Neural progenitor cell (in vitro differentiated cells): Measurements from ENCODE around the gene COG3. TPM values are rescaled to one million over a fixed set of nuclear protein-coding genes. Genes with fewer than 3 reads are reported as not detected.
"Not testable (repeated sequence)": the region's sequence is repeated elsewhere in the genome, so short reads cannot be mapped to it uniquely, and the experiment has no call there.

ENCODE experiments used
- DNase-seq: peaks from one replicate; pipeline ENCODE4 v3.0.0-alpha.2; 2016; ENCODE audit warnings: low spot score
- H2AFZ ChIP-seq: fragments of 200-600 bp; sonication (generic); replicated peaks from 2 replicates; pipeline ENCODE4 v1.6.1; 2016; ENCODE audit warnings: antibody characterized with exemption
- H3F3A ChIP-seq: fragments of 200-600 bp; sonication (generic); 2 replicates; pipeline ENCODE4 v1.6.1; 2016; ENCODE audit warnings: antibody characterized with exemption, low read depth
- H3K27ac ChIP-seq: fragments of 200-600 bp; sonication (generic); 2 replicates; pipeline ENCODE4 v1.5.1; 2016; ENCODE audit warnings: mild to moderate bottlenecking
- H3K27me3 ChIP-seq: fragments of 200-600 bp; sonication (generic); 2 replicates; pipeline ENCODE4 v1.6.1; 2016; ENCODE audit warnings: mild to moderate bottlenecking, moderate library complexity
- H3K36me3 ChIP-seq: fragments of 200-600 bp; sonication (generic); 2 replicates; pipeline ENCODE4 v1.5.1; 2016
- H3K4me1 ChIP-seq: fragments of 200-600 bp; sonication (generic); 2 replicates; pipeline ENCODE4 v1.6.1; 2016; ENCODE audit warnings: mixed run types
- H3K4me2 ChIP-seq: fragments of 200-600 bp; sonication (generic); 2 replicates; pipeline ENCODE4 v1.6.1; 2016
- H3K4me3 ChIP-seq: fragments of 200-600 bp; sonication (generic); 2 replicates; pipeline ENCODE4 v1.5.1; 2016
- H3K79me2 ChIP-seq: fragments of 200-600 bp; sonication (generic); 2 replicates; pipeline ENCODE4 v1.6.1; 2016; ENCODE audit warnings: low read depth
- H3K9ac ChIP-seq: fragments of 200-600 bp; sonication (generic); 2 replicates; pipeline ENCODE4 v1.6.1; 2016
- H3K9me3 ChIP-seq: fragments of 200-600 bp; sonication (generic); 2 replicates; pipeline ENCODE4 v1.5.1; 2016; ENCODE audit warnings: low read depth
- H4K20me1 ChIP-seq: fragments of 200-600 bp; sonication (generic); 2 replicates; pipeline ENCODE4 v1.6.1; 2016; ENCODE audit warnings: low read depth
- H3K27ac Mint-ChIP-seq: 3 replicates; pipeline ENCODE4 v1.8.0; 2021; ENCODE audit warnings: mixed read lengths
- H3K27me3 Mint-ChIP-seq: 2 replicates; pipeline ENCODE4 v1.8.0; 2022; ENCODE audit warnings: low read depth, mild to moderate bottlenecking, inconsistent platforms, moderate library complexity, mixed read lengths; ENCODE audit not compliant: insufficient read depth
- H3K36me3 Mint-ChIP-seq: 3 replicates; pipeline ENCODE4 v1.8.0; 2021; ENCODE audit warnings: mixed read lengths
- H3K4me1 Mint-ChIP-seq: 3 replicates; pipeline ENCODE4 v1.8.0; 2021; ENCODE audit warnings: mixed read lengths
- H3K4me3 Mint-ChIP-seq: 3 replicates; pipeline ENCODE4 v1.8.0; 2021; ENCODE audit warnings: mild to moderate bottlenecking, moderate library complexity, mixed read lengths
- H3K9me3 Mint-ChIP-seq: 3 replicates; pipeline ENCODE4 v1.8.0; 2020; ENCODE audit warnings: mixed read lengths
- CTCF ChIP-seq: fragments of 200-600 bp; sonication (generic); IDR thresholded peaks from 2 replicates; pipeline ENCODE4 v1.5.1; 2017; ENCODE audit warnings: antibody characterized with exemption, mild to moderate bottlenecking
- EZH2 ChIP-seq: fragments of 200-600 bp; sonication (generic); IDR thresholded peaks from 2 replicates; pipeline ENCODE4 v1.6.1; 2017; ENCODE audit warnings: antibody characterized with exemption, mild to moderate bottlenecking, moderate library complexity
- EZH2phosphoT487 ChIP-seq: fragments of 200-600 bp; sonication (generic); IDR thresholded peaks from 2 replicates; pipeline ENCODE4 v1.6.1; 2017; ENCODE audit warnings: antibody characterized with exemption
- total RNA-seq: library from RNA; depleted of rRNA; stranded (reverse); fragments of >200 nt; gene quantifications from 2 replicates; pipeline ENCODE4 v1.2.3, GENCODE V29; 2015; ENCODE audit warnings: low replicate concordance

The COG3 gene
- total RNA-seq, 1 donor from 2014 or later = 36.0 TPM

GRCh38 chr13:45417790-45418534 lies 46.8 kb upstream of the COG3 start, which contains the start of gene SLC25A30:
Gene SLC25A30 (minus strand): TSS chr13:45418373. CDS start chr13:45411425, 6,948 bp downstream.
- TF ChIP-seq EZH2 (no peak), CTCF (no peak), EZH2phosphoT487 (no peak)
- peaks cover 13% of the 10 kb centered on the region for H3K27me3 ChIP-seq
- no peaks in the 10 kb centered on the region for H3K9me3 ChIP-seq
- Mint-ChIP-seq H3K4me1 (peaks cover 16% of the 10 kb centered on the region), H3K4me3 (peak within 1 kb of the TSS; percentile 93), H3K27ac (peak within 1 kb of the TSS; percentile 67), H3K27me3 (peaks cover 4% of the 10 kb centered on the region), H3K36me3 (no peaks in the 10 kb centered on the region), H3K9me3 (no peaks in the 10 kb centered on the region)
- peak within 1 kb of the TSS; percentile 68 for H3K4me3 ChIP-seq
- peaks cover 33% of the 10 kb centered on the region for H3F3A ChIP-seq
- no peaks in the 10 kb centered on the region for H3K79me2 ChIP-seq
- H4K20me1 ChIP-seq = peaks cover 9% of the 10 kb centered on the region
- H3K27ac ChIP-seq = no peak within 1 kb of the TSS
- H2AFZ ChIP-seq = peak within 1 kb of the TSS; percentile 80
- H3K36me3 ChIP-seq = no peaks in the 10 kb centered on the region
- DNase-seq = peak; percentile 95
- no peak within 1 kb of the TSS for H3K9ac ChIP-seq
- peak within 1 kb of the TSS; percentile 93 for H3K4me2 ChIP-seq
- peaks cover 4% of the 10 kb centered on the region for H3K4me1 ChIP-seq

GRCh38 chr13:45419389-45419788 lies 45.4 kb upstream of the COG3 start:
- H3K9ac ChIP-seq, H3K36me3 ChIP-seq, H3K9me3 Mint-ChIP-seq, DNase-seq, H3K9me3 ChIP-seq, H3K36me3 Mint-ChIP-seq, H3K27me3 Mint-ChIP-seq, H3K4me2 ChIP-seq, H3K79me2 ChIP-seq, H3K27ac ChIP-seq, H3K27ac Mint-ChIP-seq, H4K20me1 ChIP-seq, H3K4me3 ChIP-seq, H2AFZ ChIP-seq, H3K4me1 ChIP-seq: not testable (repeated sequence)
- H3K4me3 Mint-ChIP-seq = peak overlapping the region; percentile 27
- Histone ChIP-seq H3K27me3 (peaks cover 13% of the 10 kb centered on the region), H3F3A (peaks cover 37% of the 10 kb centered on the region)
- peaks cover 16% of the 10 kb centered on the region for H3K4me1 Mint-ChIP-seq

GRCh38 chr13:45419945-45420344 lies 44.8 kb upstream of the COG3 start:
- Histone ChIP-seq H3K9ac (no peak overlapping the region), H3F3A (peaks cover 37% of the 10 kb centered on the region), H3K27me3 (peaks cover 13% of the 10 kb centered on the region), H3K27ac (no peak overlapping the region), H3K9me3 (no peaks in the 10 kb centered on the region), H3K79me2 (no peaks in the 10 kb centered on the region), H4K20me1 (peaks cover 9% of the 10 kb centered on the region), H3K36me3 (no peaks in the 10 kb centered on the region), H3K4me2 (no peak overlapping the region), H3K4me3 (no peak overlapping the region), H3K4me1 (peaks cover 4% of the 10 kb centered on the region), H2AFZ (no peak overlapping the region)
- Mint-ChIP-seq H3K27me3 (peaks cover 4% of the 10 kb centered on the region), H3K9me3 (no peaks in the 10 kb centered on the region), H3K36me3 (no peaks in the 10 kb centered on the region), H3K27ac (no peak overlapping the region), H3K4me1 (peaks cover 12% of the 10 kb centered on the region), H3K4me3 (peak overlapping the region; percentile 75)
- TF ChIP-seq EZH2phosphoT487 (no peak), CTCF (no peak), EZH2 (no peak)
- DNase-seq = no peak

- H2AFZ ChIP-seq = peak overlapping the region; percentile 34
These were observed 41.9 kb upstream of the COG3 start for GRCh38 chr13:45422731-45423292.

More at GRCh38 chr13:45422731-45423292, 41.9 kb upstream of the COG3 start:
- TF ChIP-seq EZH2phosphoT487 = no peak
- no peak for TF ChIP-seq EZH2
- TF ChIP-seq CTCF = no peak
- H3F3A ChIP-seq = peaks cover 25% of the 10 kb centered on the region
- H3K4me2 ChIP-seq = no peak overlapping the region
- Mint-ChIP-seq H3K27me3 (peaks cover 2% of the 10 kb centered on the region), H3K36me3 (no peaks in the 10 kb centered on the region), H3K4me1 (peaks cover 2% of the 10 kb centered on the region), H3K9me3 (no peaks in the 10 kb centered on the region), H3K27ac (no peak overlapping the region), H3K4me3 (no peak overlapping the region)
- H3K27me3 ChIP-seq = no peaks in the 10 kb centered on the region
- H3K27ac ChIP-seq = no peak overlapping the region
- no peaks in the 10 kb centered on the region for H3K36me3 ChIP-seq
- no peaks in the 10 kb centered on the region for H4K20me1 ChIP-seq
- H3K9ac ChIP-seq = no peak overlapping the region
- no peaks in the 10 kb centered on the region for H3K9me3 ChIP-seq
- no peaks in the 10 kb centered on the region for H3K79me2 ChIP-seq
- H3K4me1 ChIP-seq = no peaks in the 10 kb centered on the region
- H3K4me3 ChIP-seq = no peak overlapping the region
- DNase-seq = no peak
